ENCODE measurements around the gene DMWD.

GRCh38 chr19:45789035-45789786, 3.4 kb downstream of the DMWD start:
- TF ChIP-seq, protein P1, sequence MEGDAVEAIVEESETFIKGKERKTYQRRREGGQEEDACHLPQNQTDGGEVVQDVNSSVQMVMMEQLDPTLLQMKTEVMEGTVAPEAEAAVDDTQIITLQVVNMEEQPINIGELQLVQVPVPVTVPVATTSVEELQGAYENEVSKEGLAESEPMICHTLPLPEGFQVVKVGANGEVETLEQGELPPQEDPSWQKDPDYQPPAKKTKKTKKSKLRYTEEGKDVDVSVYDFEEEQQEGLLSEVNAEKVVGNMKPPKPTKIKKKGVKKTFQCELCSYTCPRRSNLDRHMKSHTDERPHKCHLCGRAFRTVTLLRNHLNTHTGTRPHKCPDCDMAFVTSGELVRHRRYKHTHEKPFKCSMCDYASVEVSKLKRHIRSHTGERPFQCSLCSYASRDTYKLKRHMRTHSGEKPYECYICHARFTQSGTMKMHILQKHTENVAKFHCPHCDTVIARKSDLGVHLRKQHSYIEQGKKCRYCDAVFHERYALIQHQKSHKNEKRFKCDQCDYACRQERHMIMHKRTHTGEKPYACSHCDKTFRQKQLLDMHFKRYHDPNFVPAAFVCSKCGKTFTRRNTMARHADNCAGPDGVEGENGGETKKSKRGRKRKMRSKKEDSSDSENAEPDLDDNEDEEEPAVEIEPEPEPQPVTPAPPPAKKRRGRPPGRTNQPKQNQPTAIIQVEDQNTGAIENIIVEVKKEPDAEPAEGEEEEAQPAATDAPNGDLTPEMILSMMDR (optimal IDR thresholded peaks at IDR 0.05 in 1 of 3, IDR thresholded peaks at IDR 0.05 in 1 of 3, conservative IDR thresholded peaks at IDR 0.05 in 1 of 3; ENCODE audit: extremely low read depth in 1 of 3, insufficient read depth in 2 of 3, low read length in 3 of 3), result no peak
- TF ChIP-seq EZH2 (IDR thresholded peaks at IDR 0.05; ENCODE audit: low read length), result no peak
